Suprapubic skin (tissue), 4 donors: ENCODE measurements around the gene SYNDIG1. TPM values are rescaled to one million over a fixed set of nuclear protein-coding genes. Genes with fewer than 3 reads are reported as not detected.

Experiments
- DNase-seq, 2 donors: peaks; one replicate each; pipeline ENCODE4 v3.0.0-alpha.2; 2019; ENCODE audit warnings: low spot score in 2 of 2
- H3K27ac ChIP-seq: fragments of 200-600 bp; sonication (generic); one replicate; pipeline ENCODE4 v1.5.1; 2019
- H3K27me3 ChIP-seq: fragments of 200-600 bp; sonication (generic); one replicate; pipeline ENCODE4 v1.5.1; 2019
- H3K36me3 ChIP-seq: fragments of 200-600 bp; sonication (generic); one replicate; pipeline ENCODE4 v1.5.1; 2019
- H3K4me1 ChIP-seq: fragments of 200-600 bp; sonication (generic); one replicate; pipeline ENCODE4 v1.5.1; 2019
- H3K4me3 ChIP-seq: fragments of 200-600 bp; sonication (generic); one replicate; pipeline ENCODE4 v1.5.1; 2019; ENCODE audit warnings: mild to moderate bottlenecking
- H3K9me3 ChIP-seq: fragments of 200-600 bp; sonication (generic); one replicate; pipeline ENCODE4 v1.5.1; 2019
- CTCF ChIP-seq, 2 donors: fragments of 200-600 bp in 1 of 2; fragments of 450-650 bp in 1 of 2; sonication (generic) in 1 of 2; IDR thresholded peaks; one replicate each; pipeline ENCODE4 v1.5.1; 2016 to 2019; ENCODE audit warnings: antibody characterized with exemption in 2 of 2, mild to moderate bottlenecking in 1 of 2, moderate library complexity in 1 of 2
- EP300 ChIP-seq: sonication (generic); formaldehyde crosslinking; IDR thresholded peaks from one replicate; pipeline ENCODE4 v1.6.1; 2017; ENCODE audit warnings: antibody characterized with exemption
- POLR2A ChIP-seq, 2 donors: fragments of 450-650 bp; IDR thresholded peaks; one replicate each; pipeline ENCODE4 v1.6.1; 2017; ENCODE audit warnings: antibody characterized with exemption in 2 of 2, mild to moderate bottlenecking in 2 of 2, moderate library complexity in 2 of 2
- POLR2AphosphoS5 ChIP-seq, 3 donors: sonication (generic); formaldehyde crosslinking; IDR thresholded peaks; one replicate each; pipeline ENCODE4 v1.6.1; 2017; ENCODE audit warnings: antibody characterized with exemption in 3 of 3
- WGBS: methylation state at CpG from one replicate; pipeline ENCODE4 v1.1.5; 2018; 5-methylcytosine and 5-hydroxymethylcytosine counted together
- total RNA-seq, 4 donors: library from RNA; depleted of rRNA; stranded (reverse); fragments of >200 nt; gene quantifications; one replicate each; pipeline ENCODE4 v1.1.0, GENCODE V29; 2016

Gene SYNDIG1
- total RNA-seq, 4 donors from 2014 or later = not detected

GRCh38 chr20:24519476-24519875 lies 50.0 kb downstream of the SYNDIG1 start:
- Histone ChIP-seq H3K36me3 (no peaks in the 10 kb centered on the region), H3K27me3 (no peaks in the 10 kb centered on the region), H3K4me3 (no peak overlapping the region), H3K9me3 (no peaks in the 10 kb centered on the region), H3K27ac (no peak overlapping the region), H3K4me1 (no peaks in the 10 kb centered on the region)
- TF ChIP-seq CTCF (IDR thresholded peaks at IDR 0.05) = no peak
- no peak for TF ChIP-seq POLR2AphosphoS5 (IDR thresholded peaks at IDR 0.05)
- TF ChIP-seq EP300 = no peak
- TF ChIP-seq POLR2A (IDR thresholded peaks at IDR 0.05) = no peak
- DNase-seq = no peak
- WGBS = 89% methylated on average over 6 of the region's 6 CpGs

- H3K9me3 ChIP-seq = no peaks in the 10 kb centered on the region
- no peak overlapping the region for H3K4me3 ChIP-seq
- no peaks in the 10 kb centered on the region for H3K4me1 ChIP-seq
- H3K36me3 ChIP-seq = no peaks in the 10 kb centered on the region
- H3K27ac ChIP-seq = no peak overlapping the region
- WGBS = 85% methylated on average over 3 of the region's 3 CpGs
- no peaks in the 10 kb centered on the region for H3K27me3 ChIP-seq
- no peak for DNase-seq
- TF ChIP-seq POLR2A (IDR thresholded peaks at IDR 0.05) = no peak
- TF ChIP-seq POLR2AphosphoS5 (IDR thresholded peaks at IDR 0.05) = no peak
- no peak for TF ChIP-seq CTCF (IDR thresholded peaks at IDR 0.05)
- TF ChIP-seq EP300 = no peak
These were observed 51.6 kb downstream of the SYNDIG1 start for GRCh38 chr20:24521032-24521431.

GRCh38 chr20:24522452-24523330 lies 53.3 kb downstream of the SYNDIG1 start:
- 86% methylated on average over 5 of the region's 5 CpGs for WGBS
- H3K36me3 ChIP-seq = no peaks in the 10 kb centered on the region
- no peak overlapping the region for H3K4me3 ChIP-seq
- H3K27me3 ChIP-seq = no peaks in the 10 kb centered on the region
- no peaks in the 10 kb centered on the region for H3K4me1 ChIP-seq
- no peaks in the 10 kb centered on the region for H3K9me3 ChIP-seq
- no peak for TF ChIP-seq CTCF (IDR thresholded peaks at IDR 0.05)
- TF ChIP-seq EP300 = no peak
- TF ChIP-seq POLR2AphosphoS5 (IDR thresholded peaks at IDR 0.05) = no peak
- no peak for TF ChIP-seq POLR2A (IDR thresholded peaks at IDR 0.05)
- H3K27ac ChIP-seq = no peak overlapping the region
- DNase-seq = no peak

- WGBS = 77% methylated on average over 5 of the region's 5 CpGs
- TF ChIP-seq CTCF (IDR thresholded peaks at IDR 0.05) (no peak), EP300 (no peak), POLR2AphosphoS5 (IDR thresholded peaks at IDR 0.05) (no peak), POLR2A (IDR thresholded peaks at IDR 0.05) (no peak)
- Histone ChIP-seq H3K4me1 (no peaks in the 10 kb centered on the region), H3K4me3 (no peak overlapping the region), H3K27me3 (no peaks in the 10 kb centered on the region), H3K9me3 (no peaks in the 10 kb centered on the region), H3K36me3 (no peaks in the 10 kb centered on the region), H3K27ac (no peak overlapping the region)
- no peak for DNase-seq
These were observed 54.2 kb downstream of the SYNDIG1 start for GRCh38 chr20:24523661-24524060.

GRCh38 chr20:24528583-24529368 lies 59.3 kb downstream of the SYNDIG1 start:
- no peaks in the 10 kb centered on the region for H3K4me1 ChIP-seq
- H3K27me3 ChIP-seq = no peaks in the 10 kb centered on the region
- no peak overlapping the region for H3K27ac ChIP-seq
- no peak overlapping the region for H3K4me3 ChIP-seq
- TF ChIP-seq EP300 = no peak
- TF ChIP-seq POLR2AphosphoS5 (IDR thresholded peaks at IDR 0.05) = no peak
- no peak for TF ChIP-seq POLR2A (IDR thresholded peaks at IDR 0.05)
- TF ChIP-seq CTCF (IDR thresholded peaks at IDR 0.05) = no peak
- 85% methylated on average over 3 of the region's 3 CpGs for WGBS
- H3K9me3 ChIP-seq = no peaks in the 10 kb centered on the region
- H3K36me3 ChIP-seq = no peaks in the 10 kb centered on the region
- no peak for DNase-seq
